ENCODE data around the gene CD163L1. TPM values are rescaled to one million over a fixed set of nuclear protein-coding genes. Genes with fewer than 3 reads are reported as not detected.
A peak's percentile ranks its signal among the peaks of the same experiment; 100 is the strongest.

Gene CD163L1
- total RNA-seq = 1 to 10 TPM; 5.6 to 7.3 TPM
- 1 to 10 TPM; 5.0 to 8.4 (median 6.2) TPM for polyA plus RNA-seq (ENCODE audit: insufficient read length in 6 of 6)
- long read RNA-seq, donor 1 = 0 reads
- long read RNA-seq, donor 2 = 0 reads
- long read RNA-seq, donor 3 = 0 reads
- long read RNA-seq, donor 4 = 0 reads
- long read RNA-seq, donor 5, partial matches to known transcripts = 0 of 2 reads
- long read RNA-seq, donor 5, other reads (novel, unspliced or antisense) = 0 of 2 reads
- long read RNA-seq, donor 6 = 0 reads
- long read RNA-seq, donor 7 = 0 reads
- long read RNA-seq, donor 8, full-length matches to known transcripts = 2 of 2 reads
- long read RNA-seq, donor 8, partial matches to known transcripts = 0 of 2 reads
- long read RNA-seq, donor 8, other reads (novel, unspliced or antisense) = 0 of 2 reads
- long read RNA-seq, donor 9 = 0 reads
- long read RNA-seq, donor 10 = 0 reads
- long read RNA-seq, donor 11, partial matches to known transcripts = 0 of 1 reads
- long read RNA-seq, donor 11, other reads (novel, unspliced or antisense) = 0 of 1 reads
- long read RNA-seq, donor 12 = 0 reads

GRCh38 chr12:7444076-7444475, at the start of gene CD163L1:
Gene CD163L1, minus strand, starts transcription at chr12:7444153. Its CDS starts 26 bp downstream, at chr12:7444127.
- Histone ChIP-seq H3K27ac (no peak within 1 kb of the TSS), H3K27me3 (peaks cover 9 to 33% of the 10 kb centered on the region in 2 donors), H3K4me3 (no peak within 1 kb of the TSS), H3K36me3 (no peaks in the 10 kb centered on the region), H3K4me1 (peaks cover 0 to 4% of the 10 kb centered on the region in 2 donors), H3K9me3 (no peaks in the 10 kb centered on the region)
- no peak for ATAC-seq
- DNase-seq = no peak
- TF ChIP-seq CTCF (IDR thresholded peaks at IDR 0.05) = no peak
- intact Hi-C loops (cut with DNase I) = no loop called here

- no peak for TF ChIP-seq CTCF (IDR thresholded peaks at IDR 0.05)
- Histone ChIP-seq H3K36me3 (peaks cover 0 to 27% of the 10 kb centered on the region in 2 donors), H3K27me3 (no peaks in the 10 kb centered on the region), H3K4me1 (no peaks in the 10 kb centered on the region), H3K4me3 (peak overlapping the region in 1 of 2 donors; percentile 43), H3K27ac (no peak overlapping the region), H3K9me3 (no peaks in the 10 kb centered on the region)
- DNase-seq (no peak), ATAC-seq (no peak)
- intact Hi-C loops (cut with DNase I) = no loop called here
These were observed 49.1 kb upstream of the CD163L1 start for GRCh38 chr12:7493006-7493405.

- Histone ChIP-seq H3K27me3 (no peaks in the 10 kb centered on the region), H3K9me3 (no peaks in the 10 kb centered on the region), H3K4me3 (no peak overlapping the region), H3K27ac (no peak overlapping the region), H3K4me1 (no peaks in the 10 kb centered on the region), H3K36me3 (peaks cover 0 to 49% of the 10 kb centered on the region in 2 donors)
- ATAC-seq (no peak), DNase-seq (no peak)
- intact Hi-C loops (cut with DNase I) = no loop called here
- no peak for TF ChIP-seq CTCF (IDR thresholded peaks at IDR 0.05)
These were observed 42.6 kb upstream of the CD163L1 start for GRCh38 chr12:7486512-7486911.

- no peak overlapping the region for H3K4me3 ChIP-seq
- DNase-seq (no peak), ATAC-seq (no peak)
- H3K27me3 ChIP-seq = no peaks in the 10 kb centered on the region
- H3K27ac ChIP-seq = no peak overlapping the region
- intact Hi-C loops (cut with DNase I) = no loop called here
- no peaks in the 10 kb centered on the region for H3K9me3 ChIP-seq
- no peak for TF ChIP-seq CTCF (IDR thresholded peaks at IDR 0.05)
- H3K36me3 ChIP-seq = peaks cover 0 to 64% of the 10 kb centered on the region in 2 donors
- no peaks in the 10 kb centered on the region for H3K4me1 ChIP-seq
These were observed 41.1 kb upstream of the CD163L1 start for GRCh38 chr12:7485095-7485494.

GRCh38 chr12:7483343-7483742, 39.4 kb upstream of the CD163L1 start:
- no peak for ATAC-seq
- intact Hi-C loops (cut with DNase I) = no loop called here
- Histone ChIP-seq H3K4me1 (no peaks in the 10 kb centered on the region), H3K27me3 (no peaks in the 10 kb centered on the region), H3K4me3 (no peak overlapping the region), H3K27ac (no peak overlapping the region), H3K36me3 (peaks cover 0 to 68% of the 10 kb centered on the region in 2 donors), H3K9me3 (no peaks in the 10 kb centered on the region)
- no peak for DNase-seq
- TF ChIP-seq CTCF (IDR thresholded peaks at IDR 0.05) = no peak

Data from left lung (tissue), 14 donors.